K562 (cell line): ENCODE measurements around the gene IRF4. TPM values are rescaled to one million over a fixed set of nuclear protein-coding genes. Genes with fewer than 3 reads are reported as not detected.
"Not testable (repeated sequence)": the region's sequence is repeated elsewhere in the genome, so short reads cannot be mapped to it uniquely, and the experiment has no call there.

Experiments
- ATAC-seq: fragments of 200-7000 bp; cut with Tn5 transposase; 3 replicates; pipeline ENCODE4 v1.9.1; 2020; ENCODE audit warnings: moderate library complexity
- BruUV-seq: library from RNA; stranded (reverse); fragments of 400-500 nt; replicated peaks from 2 replicates; lab custom pipeline; 2021; lab: Mats Ljungman, UMichigan
- CTCF ChIA-PET: fragments of 300-600 bp; formaldehyde crosslinking; extraction: SDS; loops from one replicate; lab custom pipeline; 2021; ENCODE audit warnings: low intra/inter-chr PET ratio; lab: Yijun Ruan, JAX
- POLR2A ChIA-PET: fragments of 300-600, 350-650 bp; sonication (Branson Sonifier 250); formaldehyde crosslinking; extraction: SDS; loops from one replicate; lab custom pipeline; 2021; ENCODE audit warnings: antibody characterized with exemption, inconsistent platforms; lab: Yijun Ruan, JAX
- DNase-seq, 4 experiments: peaks; one replicate each; pipeline versions ENCODE4 v3.0.0 to v3.0.0-alpha.2; 2011 to 2018; ENCODE audit warnings: low spot score in 3 of 4, mixed read lengths in 3 of 4; ENCODE audit errors: extremely low read depth in 1 of 4
- FAIRE-seq: peaks from 2 replicates; lab custom pipeline; 2011; peaks lifted over from hg19 to GRCh38; lab: Jason Lieb, UNC
- H2AFZ ChIP-seq: 2 replicates; pipeline ENCODE4 v1.6.0; 2011; ENCODE audit warnings: low read depth, low read length, control low read depth, inconsistent platforms
- H3K27ac ChIP-seq: fragments of 200-600 bp; 3 replicates; pipeline ENCODE4 v1.8.0; 2011; ENCODE audit warnings: low read depth, mild to moderate bottlenecking, control low read depth, inconsistent platforms, low read length, moderate library complexity, mixed read lengths; ENCODE audit errors: extremely low read depth
- H3K27me3 ChIP-seq, 2 experiments: fragments of 300-600 bp in 1 of 2; 2 replicates in 1 of 2; 3 replicates in 1 of 2; pipeline versions ENCODE4 v1.6.0 to v1.8.0; 2011; ENCODE audit warnings: inconsistent platforms in 2 of 2, low read length in 2 of 2, mild to moderate bottlenecking in 1 of 2, mixed read lengths in 1 of 2, moderate library complexity in 1 of 2; ENCODE audit not compliant: control insufficient read depth in 2 of 2, insufficient read depth in 2 of 2
- H3K36me3 ChIP-seq: fragments of 300-600 bp; 3 replicates; pipeline ENCODE4 v1.8.0; 2011; ENCODE audit warnings: mild to moderate bottlenecking, low read length, inconsistent platforms; ENCODE audit not compliant: control insufficient read depth, insufficient read depth
- H3K4me1 ChIP-seq, 2 experiments: fragments of 200-600 bp in 1 of 2; replicated peaks in 1 of 2; 2 replicates in 1 of 2; 3 replicates in 1 of 2; pipeline versions ENCODE4 v1.5.1 to v1.8.0; 2011; ENCODE audit warnings: inconsistent platforms in 2 of 2, low read length in 2 of 2, mild to moderate bottlenecking in 1 of 2, mixed read lengths in 1 of 2, moderate library complexity in 1 of 2; ENCODE audit not compliant: control insufficient read depth in 2 of 2, insufficient read depth in 2 of 2
- H3K4me2 ChIP-seq: 2 replicates; pipeline ENCODE4 v1.6.1; 2011; ENCODE audit warnings: low read length, control low read depth, inconsistent platforms, mixed read lengths; ENCODE audit not compliant: insufficient read depth
- H3K4me3 ChIP-seq: fragments of 200-600 bp; sonication (generic), shearing (Covaris generic); 2 replicates; pipeline ENCODE4 v1.5.1; 2016; ENCODE audit warnings: control low read depth, inconsistent platforms
- H3K79me2 ChIP-seq: fragments of 200-600 bp; 3 replicates; pipeline ENCODE4 v1.8.0; 2011; ENCODE audit warnings: low read length, inconsistent platforms; ENCODE audit not compliant: control insufficient read depth, insufficient read depth
- H3K9ac ChIP-seq, 2 experiments: 2 replicates each; pipeline versions ENCODE4 v1.6.0 to v1.6.1; 2011; ENCODE audit warnings: low read depth in 2 of 2, low read length in 2 of 2, control low read depth in 1 of 2, inconsistent platforms in 1 of 2, mild to moderate bottlenecking in 1 of 2, mixed read lengths in 1 of 2; ENCODE audit not compliant: insufficient read depth in 1 of 2
- H3K9me1 ChIP-seq: one replicate; pipeline ENCODE4 v1.6.0; 2011; ENCODE audit warnings: inconsistent platforms, mild to moderate bottlenecking, low read length, moderate library complexity; ENCODE audit not compliant: control insufficient read depth, insufficient read depth
- H3K9me3 ChIP-seq: replicated peaks from 2 replicates; pipeline ENCODE4 v1.5.1; 2011; ENCODE audit warnings: low read depth, low read length, inconsistent platforms; ENCODE audit not compliant: control insufficient read depth, insufficient read depth
- H4K20me1 ChIP-seq: replicated peaks from 2 replicates; pipeline ENCODE4 v1.6.1; 2011; ENCODE audit warnings: low read length, inconsistent platforms, mixed read lengths; ENCODE audit not compliant: control insufficient read depth, insufficient read depth
- CAMTA2 ChIP-seq: fragments of 250-450 bp; sonication (Bioruptor Pico); conservative IDR thresholded peaks from 2 replicates; pipeline ENCODE4 v1.5.1; 2022
- FIP1L1 ChIP-seq: fragments of 200-400 bp; formaldehyde crosslinking; IDR thresholded peaks from 2 replicates; pipeline ENCODE4 v1.6.1; 2018; ENCODE audit warnings: mild to moderate bottlenecking, low read depth, low read length; ENCODE audit not compliant: poor library complexity, severe bottlenecking
- JUND ChIP-seq, 2 experiments: IDR thresholded peaks; 2 replicates in 1 of 2; 3 replicates in 1 of 2; pipeline ENCODE4 v1.6.1; 2011; ENCODE audit warnings: borderline replicate concordance in 2 of 2, low read depth in 2 of 2, low read length in 2 of 2, improper control_type of control experiment in 1 of 2, missing biosample characterization in 1 of 2, missing genetic modification characterization in 1 of 2, missing genetic modification reagents in 1 of 2
- POLR2H ChIP-seq: IDR thresholded peaks from 2 replicates; pipeline ENCODE4 v1.6.1; 2016; ENCODE audit warnings: missing genetic modification characterization, low read depth, mild to moderate bottlenecking, control low read depth, missing compliant biosample characterization, moderate library complexity
- RBM25 ChIP-seq: fragments of 200-400 bp; formaldehyde crosslinking; IDR thresholded peaks from 2 replicates; pipeline ENCODE4 v1.6.1; 2018; ENCODE audit warnings: low read length, low read depth, moderate library complexity; ENCODE audit not compliant: severe bottlenecking
- SAFB ChIP-seq: fragments of 200-400 bp; formaldehyde crosslinking; IDR thresholded peaks from 2 replicates; pipeline ENCODE4 v1.6.1; 2017; ENCODE audit warnings: low read depth, low read length, borderline replicate concordance
- ZNF57 ChIP-seq: fragments of 450-650 bp; formaldehyde crosslinking; IDR thresholded peaks from 2 replicates; pipeline ENCODE4 v1.4.0; 2020; ENCODE audit warnings: mild to moderate bottlenecking, moderate library complexity
- ZNF780A ChIP-seq: fragments of 250-450 bp; sonication (Bioruptor Pico); IDR thresholded peaks from 2 replicates; pipeline ENCODE4 v1.5.0; 2021; ENCODE audit warnings: mild to moderate bottlenecking
- WGBS: fragments of 100-300 bp; shearing (Covaris generic); methylation state at CpG from one replicate; pipeline ENCODE4 v1.1.6; 2016; ENCODE audit warnings: low coverage, mixed read lengths; ENCODE audit not compliant: insufficient coverage; ENCODE audit errors: missing lambda C conversion rate; 5-methylcytosine and 5-hydroxymethylcytosine counted together
- in situ Hi-C: fragments of 300-500 bp; cut with MboI; formaldehyde crosslinking; loops from 4 replicates; pipeline ENCODE4 v1.15.0; 2018; ENCODE audit warnings: inconsistent platforms, mixed read lengths
- intact Hi-C: fragments of 100-400 bp; cut with micrococcal nuclease; formaldehyde crosslinking; loops from 2 replicates; pipeline ENCODE4 v1.14.2; 2022
- polyA plus RNA-seq, 8 experiments: library from polyadenylated mRNA; depleted of rRNA in 4 of 8; stranded (reverse) in 5 of 8; unstranded in 3 of 8; fragments of >200 nt; fragmentation: Nextera tagmentation in 2 of 8; fragmentation: Illumina TruSeq in 1 of 8; extraction: Ambion mirVana in 2 of 8; extraction: Trizol in 1 of 8; gene quantifications; 2 replicates each; pipeline versions ENCODE4 v1.2.1 to v1.2.3, GENCODE V29; 2011 to 2014; ENCODE audit warnings: inconsistent platforms in 1 of 8, missing spikeins in 1 of 8
- total RNA-seq, 7 experiments: library from RNA; depleted of rRNA in 6 of 7; stranded (reverse); fragments of >200 nt in 6 of 7; fragmentation: Illumina TruSeq in 2 of 7; extraction: Trizol in 2 of 7; gene quantifications; 2 replicates each; pipeline versions ENCODE4 v1.2.1 to v1.2.3, GENCODE V29; 2011 to 2021; ENCODE audit warnings: low replicate concordance in 1 of 7
- TF ChIP-seq, protein P1 (sequence below): conservative IDR thresholded peaks from 2 replicates; pipeline ENCODE4 v1.6.1; 2011; ENCODE audit warnings: low read depth, mild to moderate bottlenecking, low read length; ENCODE audit not compliant: control insufficient read depth

The IRF4 gene
- total and polyA plus RNA-seq, 9 of the 15 experiments (the other 6 are each of a cell fraction or from before 2014, with no cell fraction given) = 0.05 to 0.33 (median 0.09) TPM; not detected in 6

DNA sequence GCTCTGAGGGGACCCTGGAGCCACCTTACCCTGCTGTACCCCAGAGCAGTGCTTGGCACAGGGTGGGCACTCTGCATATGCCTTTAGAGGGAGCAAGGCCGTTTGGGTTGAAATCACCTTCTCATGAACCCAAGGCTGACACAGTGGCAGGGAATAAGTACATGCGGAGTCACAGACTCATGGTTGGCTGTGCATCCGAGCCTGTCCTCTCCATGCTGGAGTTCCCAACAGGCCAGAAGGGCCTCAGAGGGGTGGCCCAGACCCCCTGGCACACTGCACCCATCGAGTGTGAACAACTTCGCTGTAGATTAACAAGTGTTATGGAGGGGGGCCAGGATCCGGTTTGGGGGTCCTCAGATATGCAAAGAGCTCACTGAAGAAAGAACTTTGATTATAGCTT is 21.0 kb upstream of the IRF4 start (continued):
- TF ChIP-seq, protein P1, sequence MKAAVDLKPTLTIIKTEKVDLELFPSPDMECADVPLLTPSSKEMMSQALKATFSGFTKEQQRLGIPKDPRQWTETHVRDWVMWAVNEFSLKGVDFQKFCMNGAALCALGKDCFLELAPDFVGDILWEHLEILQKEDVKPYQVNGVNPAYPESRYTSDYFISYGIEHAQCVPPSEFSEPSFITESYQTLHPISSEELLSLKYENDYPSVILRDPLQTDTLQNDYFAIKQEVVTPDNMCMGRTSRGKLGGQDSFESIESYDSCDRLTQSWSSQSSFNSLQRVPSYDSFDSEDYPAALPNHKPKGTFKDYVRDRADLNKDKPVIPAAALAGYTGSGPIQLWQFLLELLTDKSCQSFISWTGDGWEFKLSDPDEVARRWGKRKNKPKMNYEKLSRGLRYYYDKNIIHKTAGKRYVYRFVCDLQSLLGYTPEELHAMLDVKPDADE = no peak
- no peak for TF ChIP-seq SAFB
- TF ChIP-seq RBM25 = no peak
- no peak for TF ChIP-seq POLR2H (tag)
- TF ChIP-seq JUND (IDR thresholded peaks at IDR 0.05; ENCODE audit: borderline replicate concordance, low read depth, low read length) = no peak
- TF ChIP-seq JUND (tag; IDR thresholded peaks at IDR 0.05; ENCODE audit: borderline replicate concordance, low read depth, low read length) = no peak
- TF ChIP-seq CAMTA2 = no peak
- TF ChIP-seq ZNF57 (CRISPR knock-in tag) = no peak
- no peak for TF ChIP-seq FIP1L1
- TF ChIP-seq ZNF780A (CRISPR knock-in tag) = no peak
- TF ChIP-seq, all 486 proteins: peak for 0

DNA sequence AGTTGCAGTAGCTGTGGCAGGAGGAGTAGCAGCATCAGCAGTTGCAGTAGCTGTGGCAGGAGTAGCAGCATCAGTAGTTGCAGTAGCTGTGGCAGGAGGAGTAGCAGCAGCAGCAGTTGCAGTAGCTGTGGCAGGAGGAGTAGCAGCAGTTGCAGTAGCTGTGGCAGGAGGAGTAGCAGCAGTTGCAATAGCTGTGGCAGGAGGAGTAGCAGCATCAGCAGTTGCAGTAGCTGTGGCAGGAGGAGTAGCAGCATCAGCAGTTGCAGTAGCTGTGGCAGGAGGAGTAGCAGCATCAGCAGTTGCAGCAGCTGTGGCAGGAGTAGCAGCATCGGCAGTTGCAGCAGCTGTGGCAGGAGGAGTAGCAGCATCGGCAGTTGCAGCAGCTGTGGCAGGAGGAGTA is 19.7 kb upstream of the IRF4 start:
- in situ Hi-C loops, H2AFZ ChIP-seq, H3K4me1 ChIP-seq, DNase-seq, H3K79me2 ChIP-seq, H3K36me3 ChIP-seq, H3K9ac ChIP-seq, FAIRE-seq, CTCF ChIA-PET, intact Hi-C loops, H3K4me3 ChIP-seq, H3K9me3 ChIP-seq, H3K27ac ChIP-seq, H3K4me2 ChIP-seq, H3K9me1 ChIP-seq, BruUV-seq, ATAC-seq, H4K20me1 ChIP-seq: not testable (repeated sequence)
- WGBS = 7% methylated on average over 2 of the region's 2 CpGs
- H3K27me3 ChIP-seq = peaks cover 49 to 72% of the 10 kb centered on the region in 2 experiments
- POLR2A ChIA-PET = interaction anchor here (1.1 kb wide), 1 partner anchor 11 kb away, joined by 3 read pairs; no protein-coding TSS in a partner anchor
